H1 (cell line): ENCODE data around the gene PRKAR1B. TPM values are rescaled to one million over a fixed set of nuclear protein-coding genes. Genes with fewer than 3 reads are reported as not detected.

Experiments used
- BCL11A ChIP-seq, 2 experiments: IDR thresholded peaks; one replicate each; pipeline ENCODE4 v1.6.1; 2011; ENCODE audit warnings: low read depth in 2 of 2, low read length in 2 of 2, mild to moderate bottlenecking in 2 of 2
- GABPA ChIP-seq: IDR thresholded peaks from 2 replicates; pipeline ENCODE4 v1.6.1; 2011; ENCODE audit warnings: mild to moderate bottlenecking, low read length, moderate library complexity, borderline replicate concordance; ENCODE audit not compliant: insufficient read depth
- MAFK ChIP-seq: IDR thresholded peaks from 2 replicates; pipeline ENCODE4 v1.6.1; 2012; ENCODE audit warnings: low read depth, mild to moderate bottlenecking, improper control_type of control experiment, low read length
- PHF8 ChIP-seq: fragments of 200-600 bp; sonication (generic); conservative IDR thresholded peaks from 2 replicates; pipeline ENCODE4 v1.7.1; 2012; ENCODE audit warnings: low read depth, mild to moderate bottlenecking, inconsistent platforms, low read length, moderate library complexity
- POLR2A ChIP-seq, 2 experiments: IDR thresholded peaks; 1 replicate in 1 of 2; 2 replicates in 1 of 2; pipeline ENCODE4 v1.6.1; 2011; ENCODE audit warnings: low read depth in 2 of 2, low read length in 2 of 2, mild to moderate bottlenecking in 2 of 2; ENCODE audit errors: control extremely low read depth in 1 of 2
- RAD21 ChIP-seq, 2 experiments: IDR thresholded peaks in 1 of 2; conservative IDR thresholded peaks in 1 of 2; 2 replicates each; pipeline ENCODE4 v1.6.1; 2011; ENCODE audit warnings: low read depth in 2 of 2, low read length in 2 of 2, improper control_type of control experiment in 1 of 2, inconsistent platforms in 1 of 2, mild to moderate bottlenecking in 1 of 2, moderate library complexity in 1 of 2
- SUZ12 ChIP-seq: fragments of 200-600 bp; sonication (generic); IDR thresholded peaks from 2 replicates; pipeline ENCODE4 v1.6.1; 2012; ENCODE audit warnings: mild to moderate bottlenecking, inconsistent platforms, low read length, moderate library complexity, mixed read lengths
- TAF1 ChIP-seq: IDR thresholded peaks from 2 replicates; pipeline ENCODE4 v1.6.1; 2011; ENCODE audit warnings: mild to moderate bottlenecking, low read depth, low read length
- TEAD4 ChIP-seq: IDR thresholded peaks from 2 replicates; pipeline ENCODE4 v1.6.1; 2012; ENCODE audit warnings: low read depth, low read length, inconsistent platforms, mixed read lengths
- polyA plus RNA-seq, 7 experiments: library from polyadenylated mRNA; depleted of rRNA in 3 of 7; stranded (reverse) in 5 of 7; unstranded in 2 of 7; fragments of >200 nt in 5 of 7; fragments of 200-250 nt in 2 of 7; gene quantifications; 1 replicate in 5 of 7; 2 replicates in 1 of 7; 4 replicates in 1 of 7; pipeline versions ENCODE4 v1.2.1 to v1.2.3, GENCODE V29; 2011 to 2013; ENCODE audit warnings: missing spikeins in 2 of 7, mixed read lengths in 2 of 7
- total RNA-seq: library from RNA; stranded (reverse); fragmentation: NEBNext Ultra II Directional; extraction: Animal tissue kit (Norgen Biotek cat#: 25700); gene quantifications from 2 replicates; pipeline ENCODE4 v1.2.1, GENCODE V29; 2021

Gene PRKAR1B
- total and polyA plus RNA-seq, 2 of the 8 experiments (the other 6 are each of a cell fraction or from before 2014, with no cell fraction given) = 12.3 to 55.7 TPM

DNA sequence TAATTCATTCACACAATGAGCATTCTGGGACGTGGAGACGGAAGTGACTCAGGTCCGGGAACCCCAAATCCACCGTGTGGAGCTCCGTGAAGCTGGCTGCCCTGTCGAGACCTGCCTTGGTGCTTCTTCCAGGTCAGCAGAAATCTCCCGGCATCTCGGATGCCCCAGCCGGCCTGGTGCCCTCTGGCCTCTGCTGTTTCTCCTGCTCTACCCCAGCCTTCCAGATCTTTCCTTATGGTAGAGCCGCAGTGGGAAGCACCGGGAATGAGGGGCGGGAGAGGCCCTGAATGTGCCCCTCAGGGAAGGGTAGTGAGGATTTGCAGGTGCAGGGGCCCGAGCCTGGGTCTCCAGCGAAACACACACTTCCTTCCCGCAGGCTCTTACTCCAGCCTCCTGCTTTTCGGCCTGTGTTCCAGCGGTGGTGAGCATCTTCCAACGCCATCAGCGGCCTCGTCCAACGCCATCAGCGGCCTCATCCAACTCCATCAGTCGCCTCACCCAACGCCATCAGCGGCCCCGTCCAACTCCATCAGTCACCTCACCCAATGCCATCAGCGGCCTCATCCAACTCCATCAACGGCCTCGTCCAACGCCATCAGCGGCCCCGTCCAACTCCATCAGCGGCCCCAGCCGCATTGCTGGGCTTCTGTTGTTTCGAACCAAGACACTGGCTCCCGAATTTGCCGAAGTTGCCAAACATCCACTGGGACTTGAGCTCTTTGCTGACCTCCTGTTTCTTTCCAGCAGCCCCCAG lies 150.4 kb downstream of the PRKAR1B start (continued):
- TF ChIP-seq POLR2A (IDR thresholded peaks at IDR 0.05; ENCODE audit: control extremely low read depth in 1 of 2, low read depth in 2 of 2, low read length in 2 of 2) (no peak), MAFK (no peak), RAD21 (IDR thresholded peaks at IDR 0.05 in 1 of 2, conservative IDR thresholded peaks at IDR 0.05 in 1 of 2; ENCODE audit: low read depth in 2 of 2, low read length in 2 of 2) (no peak), TEAD4 (no peak), GABPA (no peak), PHF8 (no peak), BCL11A (IDR thresholded peaks at IDR 0.05; ENCODE audit: low read depth in 2 of 2, low read length in 2 of 2) (no peak), TAF1 (no peak), SUZ12 (no peak)
